HG03558 (cell line): ENCODE measurements around the gene PRPH2.
"Not testable (repeated sequence)": the region's sequence is repeated elsewhere in the genome, so short reads cannot be mapped to it uniquely, and the experiment has no call there.

Experiments used
- ATAC-seq: cut with Tn5 transposase; IDR thresholded peaks from one replicate; pipeline ENCODE4 v1.9.1; 2021; ENCODE audit warnings: moderate number of reproducible peaks; ENCODE audit not compliant: unreplicated experiment; ENCODE audit errors: extremely low read depth

Gene PRPH2

GRCh38 chr6:42704251-42704936 lies 18.0 kb downstream of the PRPH2 start:
- no peak for ATAC-seq

GRCh38 chr6:42702786-42703185 lies 19.6 kb downstream of the PRPH2 start:
- not testable (repeated sequence) for ATAC-seq

- no peak for ATAC-seq
These were observed 20.2 kb downstream of the PRPH2 start for GRCh38 chr6:42702200-42702599.

GRCh38 chr6:42698217-42698616 lies 24.2 kb downstream of the PRPH2 start:
- ATAC-seq = no peak

- ATAC-seq = no peak
These were observed 25.1 kb downstream of the PRPH2 start for GRCh38 chr6:42697268-42697655.

- ATAC-seq = no peak
These were observed 25.7 kb downstream of the PRPH2 start for GRCh38 chr6:42696526-42697267.

GRCh38 chr6:42694586-42694985 lies 27.8 kb downstream of the PRPH2 start:
- ATAC-seq = no peak

GRCh38 chr6:42693725-42694323 lies 28.6 kb downstream of the PRPH2 start:
- ATAC-seq = no peak

- no peak for ATAC-seq
These were observed 30.1 kb downstream of the PRPH2 start for GRCh38 chr6:42692137-42692911.

GRCh38 chr6:42690872-42691271 lies 31.5 kb downstream of the PRPH2 start:
- no peak for ATAC-seq

GRCh38 chr6:42690151-42690702 lies 32.2 kb downstream of the PRPH2 start:
- no peak for ATAC-seq

- ATAC-seq = no peak
These were observed 33.0 kb downstream of the PRPH2 start for GRCh38 chr6:42689371-42689770.

- ATAC-seq = no peak
These were observed 34.1 kb downstream of the PRPH2 start for GRCh38 chr6:42688281-42688680.

GRCh38 chr6:42679358-42679757 lies 43.0 kb downstream of the PRPH2 start:
- no peak for ATAC-seq

- ATAC-seq = no peak
These were observed 47.6 kb downstream of the PRPH2 start for GRCh38 chr6:42674780-42675179.

GRCh38 chr6:42674368-42674767 lies 48.0 kb downstream of the PRPH2 start:
- not testable (repeated sequence) for ATAC-seq

GRCh38 chr6:42664718-42665117 lies 57.7 kb downstream of the PRPH2 start:
- no peak for ATAC-seq

- ATAC-seq = no peak
These were observed 60.8 kb downstream of the PRPH2 start for GRCh38 chr6:42661540-42662153.

GRCh38 chr6:42659806-42660205 lies 62.6 kb downstream of the PRPH2 start:
- ATAC-seq = no peak

- ATAC-seq = no peak
These were observed 68.5 kb downstream of the PRPH2 start for GRCh38 chr6:42653851-42654250.
